Measurements from ENCODE around the gene MBD2.

MBD2 gene

DNA sequence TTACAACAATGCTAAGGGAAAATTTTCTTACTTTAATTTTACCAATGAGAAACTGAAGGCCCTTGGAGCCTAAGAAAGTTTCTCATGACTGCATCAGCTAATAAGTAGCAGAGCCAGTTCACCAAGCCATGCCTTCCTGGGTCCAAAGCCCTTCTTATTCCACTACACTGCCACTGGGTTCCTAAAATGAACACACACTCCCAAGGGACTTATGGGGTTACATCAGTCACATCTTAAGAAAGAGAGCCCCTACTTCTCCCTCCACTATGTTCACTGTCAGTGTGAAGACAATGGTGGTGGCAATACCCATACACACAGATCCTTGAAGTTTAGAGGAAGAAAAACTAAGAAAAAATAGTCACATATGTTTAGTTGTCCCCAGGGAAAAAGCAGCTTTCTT is 20.6 kb downstream of the MBD2 start:
- H3K27ac ChIP-seq = no peak overlapping the region
- TF ChIP-seq, protein P1, sequence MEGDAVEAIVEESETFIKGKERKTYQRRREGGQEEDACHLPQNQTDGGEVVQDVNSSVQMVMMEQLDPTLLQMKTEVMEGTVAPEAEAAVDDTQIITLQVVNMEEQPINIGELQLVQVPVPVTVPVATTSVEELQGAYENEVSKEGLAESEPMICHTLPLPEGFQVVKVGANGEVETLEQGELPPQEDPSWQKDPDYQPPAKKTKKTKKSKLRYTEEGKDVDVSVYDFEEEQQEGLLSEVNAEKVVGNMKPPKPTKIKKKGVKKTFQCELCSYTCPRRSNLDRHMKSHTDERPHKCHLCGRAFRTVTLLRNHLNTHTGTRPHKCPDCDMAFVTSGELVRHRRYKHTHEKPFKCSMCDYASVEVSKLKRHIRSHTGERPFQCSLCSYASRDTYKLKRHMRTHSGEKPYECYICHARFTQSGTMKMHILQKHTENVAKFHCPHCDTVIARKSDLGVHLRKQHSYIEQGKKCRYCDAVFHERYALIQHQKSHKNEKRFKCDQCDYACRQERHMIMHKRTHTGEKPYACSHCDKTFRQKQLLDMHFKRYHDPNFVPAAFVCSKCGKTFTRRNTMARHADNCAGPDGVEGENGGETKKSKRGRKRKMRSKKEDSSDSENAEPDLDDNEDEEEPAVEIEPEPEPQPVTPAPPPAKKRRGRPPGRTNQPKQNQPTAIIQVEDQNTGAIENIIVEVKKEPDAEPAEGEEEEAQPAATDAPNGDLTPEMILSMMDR (conservative IDR thresholded peaks at IDR 0.05; ENCODE audit: low read depth) = no peak
- CTCF ChIA-PET = no interaction called here
- no peak for DNase-seq (ENCODE audit: low spot score)
- POLR2A ChIA-PET (ENCODE audit: low non-redundant PET) = no interaction called here

DNA sequence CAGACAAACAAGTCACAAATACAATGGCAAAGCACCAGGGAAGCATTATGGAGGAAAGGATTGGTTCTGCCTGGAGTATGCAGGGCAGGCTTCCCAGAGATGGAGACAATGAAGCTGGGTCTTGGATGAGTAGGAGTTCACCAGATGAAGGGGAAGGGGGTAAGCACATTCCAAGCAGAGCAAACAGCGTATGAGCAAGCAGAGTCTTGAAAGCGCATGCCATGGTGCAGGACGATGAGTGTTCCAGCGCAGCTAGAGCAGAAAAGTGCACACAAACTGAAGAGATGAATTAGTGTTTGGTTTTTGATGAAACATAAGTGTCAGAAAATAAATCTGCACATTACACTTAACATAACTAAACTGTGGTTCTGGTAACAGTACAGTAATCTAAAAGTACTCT is 21.6 kb downstream of the MBD2 start:
- CTCF ChIA-PET = no interaction called here
- no peak for DNase-seq (ENCODE audit: low spot score)
- H3K27ac ChIP-seq = no peak overlapping the region
- TF ChIP-seq, protein P1 (conservative IDR thresholded peaks at IDR 0.05; ENCODE audit: low read depth) = no peak
- POLR2A ChIA-PET (ENCODE audit: low non-redundant PET) = no interaction called here

DNA sequence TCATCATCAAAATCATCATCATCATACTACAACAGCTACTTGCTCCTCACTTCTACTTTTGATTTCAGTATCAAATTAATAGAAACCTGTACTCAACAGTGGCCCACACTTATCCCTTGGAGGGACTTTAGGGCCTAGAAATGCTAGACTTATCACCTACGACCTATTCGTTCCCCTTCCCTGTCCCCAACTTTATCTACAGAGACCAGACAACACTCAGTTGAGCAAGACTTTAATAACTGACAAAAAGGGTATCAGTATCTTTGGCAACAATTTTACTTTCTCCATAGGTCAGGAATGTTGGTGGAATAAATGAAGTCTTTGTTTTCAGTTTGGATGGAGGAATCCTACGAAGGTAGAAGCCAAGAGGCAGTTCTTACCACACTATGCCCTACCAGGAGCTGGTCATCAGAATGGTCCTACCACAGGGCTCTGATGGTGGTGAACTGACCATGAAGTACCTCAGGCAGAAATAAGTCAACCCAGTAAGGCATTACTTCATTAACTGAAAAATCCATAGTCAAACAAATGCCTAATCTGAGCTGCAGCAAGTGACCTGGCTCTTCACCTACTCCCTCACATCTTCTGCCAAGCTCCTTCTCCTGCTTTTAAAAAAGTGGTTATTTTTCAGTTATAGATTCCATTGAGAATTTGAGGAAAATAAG is 26.6 kb downstream of the MBD2 start:
- TF ChIP-seq, protein P1 (conservative IDR thresholded peaks at IDR 0.05; ENCODE audit: low read depth) = no peak
- no peak overlapping the region for H3K27ac ChIP-seq
- ChIA-PET POLR2A (ENCODE audit: low non-redundant PET) (no interaction called here), CTCF (no interaction called here)
- DNase-seq (ENCODE audit: low spot score) = no peak

DNA sequence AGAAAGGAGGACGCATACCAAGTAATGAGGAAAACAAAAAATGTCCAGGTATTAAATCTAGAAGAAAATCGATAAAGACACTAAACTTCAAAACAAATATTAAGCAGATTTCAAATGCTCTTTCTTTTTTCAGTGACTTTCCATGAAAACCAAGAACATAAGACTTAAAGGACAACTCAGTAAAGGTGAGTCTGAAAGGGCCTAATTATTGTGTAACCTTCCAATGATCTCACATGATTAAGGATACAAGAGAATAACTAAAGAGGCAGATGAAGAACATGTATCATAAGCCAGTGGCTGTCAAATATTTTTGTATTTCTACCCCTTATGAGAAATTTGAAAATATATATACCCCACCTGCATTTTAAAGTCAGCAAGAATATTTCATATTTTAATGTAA is 30.7 kb downstream of the MBD2 start:
- TF ChIP-seq, protein P1 (conservative IDR thresholded peaks at IDR 0.05; ENCODE audit: low read depth) = no peak
- no peak overlapping the region for H3K27ac ChIP-seq
- ChIA-PET POLR2A (ENCODE audit: low non-redundant PET) (no interaction called here), CTCF (no interaction called here)
- DNase-seq (ENCODE audit: low spot score) = no peak

DNA sequence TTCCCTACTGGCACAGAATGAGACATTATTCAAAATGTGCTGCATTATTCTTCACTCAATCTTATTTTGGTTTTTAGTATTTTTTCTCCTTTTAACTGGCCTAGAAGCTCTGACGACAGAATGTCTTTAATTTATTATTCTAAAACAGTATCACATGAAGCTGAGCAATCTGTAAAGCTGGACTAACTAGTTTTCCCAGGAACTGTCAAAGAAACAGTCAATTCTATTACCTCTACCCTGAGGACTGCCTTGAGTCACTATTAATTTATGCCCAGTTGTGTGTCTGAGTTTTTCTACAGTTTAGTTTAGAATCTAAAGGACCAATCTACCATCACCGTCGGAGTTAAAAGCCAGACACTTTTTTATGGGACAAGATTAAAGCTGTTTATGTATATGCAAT is 31.6 kb downstream of the MBD2 start:
- no peak overlapping the region for H3K27ac ChIP-seq

DNA sequence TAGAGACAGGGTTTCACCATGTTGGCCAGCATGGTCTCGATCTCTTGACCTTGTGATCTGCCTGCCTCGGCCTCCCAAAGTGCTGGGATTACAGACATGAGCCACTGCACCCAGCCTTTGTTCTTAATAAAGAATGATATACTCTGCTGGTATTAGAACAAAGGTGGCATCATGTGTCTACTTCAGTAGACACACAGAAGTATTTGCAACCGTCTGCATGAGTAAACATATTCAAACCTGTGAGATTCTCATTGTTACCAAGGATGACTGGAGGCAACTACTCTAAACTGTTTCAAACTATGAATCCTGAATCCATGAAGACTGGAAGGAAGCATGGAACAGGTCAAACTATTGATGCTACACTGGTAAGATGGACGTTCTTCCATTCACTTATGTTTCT is 32.1 kb downstream of the MBD2 start:
- TF ChIP-seq, protein P1 (conservative IDR thresholded peaks at IDR 0.05; ENCODE audit: low read depth) = no peak
- DNase-seq (ENCODE audit: low spot score) = no peak
- CTCF ChIA-PET = no interaction called here
- POLR2A ChIA-PET (ENCODE audit: low non-redundant PET) = no interaction called here
- H3K27ac ChIP-seq = no peak overlapping the region

More for the DNA sequence above, 31.6 kb downstream of the MBD2 start:
- ChIA-PET POLR2A (ENCODE audit: low non-redundant PET) (no interaction called here), CTCF (no interaction called here)
- peak; percentile 14 for DNase-seq (ENCODE audit: low spot score)
- TF ChIP-seq, protein P1 (conservative IDR thresholded peaks at IDR 0.05; ENCODE audit: low read depth) = no peak
